ENCODE results near the gene HCRTR2.

GRCh38 chr6:55141611-55142010, 32.7 kb upstream of the HCRTR2 start:
- no peak for TF ChIP-seq CTCF (IDR thresholded peaks at IDR 0.05)
- TF ChIP-seq POLR2A (IDR thresholded peaks at IDR 0.05): no peak
